K562 (cell line): ENCODE results near the gene ACYP2.

ENCODE experiments used
- CBX1 ChIP-seq: sonication (generic); IDR thresholded peaks from 2 replicates; pipeline ENCODE4 v1.6.1; 2016; ENCODE audit warnings: antibody characterized with exemption, low read depth, mild to moderate bottlenecking
- GABPA ChIP-seq: fragments of 200-800 bp; sonication (Bioruptor generic); conservative IDR thresholded peaks from 2 replicates; pipeline ENCODE4 v1.6.1; 2016; ENCODE audit warnings: low read depth, missing genetic modification characterization, missing compliant biosample characterization
- MCM2 ChIP-seq: fragments of 450-650 bp; IDR thresholded peaks from 2 replicates; pipeline ENCODE4 v1.6.1; 2017; ENCODE audit warnings: low read depth, mild to moderate bottlenecking
- NCOR1 ChIP-seq: fragments of 450-650 bp; IDR thresholded peaks from 2 replicates; pipeline ENCODE4 v1.6.1; 2016; ENCODE audit warnings: mild to moderate bottlenecking, moderate library complexity
- NFIC ChIP-seq: fragments of 450-650 bp; IDR thresholded peaks from 2 replicates; pipeline ENCODE4 v1.6.1; 2017; ENCODE audit warnings: mild to moderate bottlenecking, inconsistent platforms
- TAF1 ChIP-seq: IDR thresholded peaks from 2 replicates; pipeline ENCODE4 v1.6.1; 2011; ENCODE audit warnings: mild to moderate bottlenecking, low read length, moderate library complexity; ENCODE audit not compliant: insufficient read depth, control insufficient read depth, severe bottlenecking; ENCODE audit errors: extremely low read depth
- TAL1 ChIP-seq: fragments of 450-650 bp; IDR thresholded peaks from 2 replicates; pipeline ENCODE4 v1.6.1; 2016; ENCODE audit warnings: mild to moderate bottlenecking
- TEAD2 ChIP-seq: fragments of 450-650 bp; IDR thresholded peaks from 2 replicates; pipeline ENCODE4 v1.6.1; 2016; ENCODE audit warnings: missing genetic modification characterization, control low read depth, missing compliant biosample characterization
- TEAD4 ChIP-seq, 2 experiments: sonication (generic) in 1 of 2; formaldehyde crosslinking in 1 of 2; IDR thresholded peaks; 2 replicates each; pipeline versions ENCODE4 v1.6.1 to v1.8.0; 2012 to 2022; ENCODE audit warnings: borderline replicate concordance in 1 of 2, inconsistent platforms in 1 of 2, low read length in 1 of 2, mild to moderate bottlenecking in 1 of 2, missing genetic modification reagents in 1 of 2
- ZNF445 ChIP-seq: fragments of 250-450 bp; sonication (Bioruptor Pico); IDR thresholded peaks from 2 replicates; pipeline ENCODE4 v1.4.0; 2020; ENCODE audit warnings: low read depth, mild to moderate bottlenecking, moderate library complexity
- TF ChIP-seq, protein P1 (sequence below): sonication (generic); formaldehyde crosslinking; IDR thresholded peaks from 2 replicates; pipeline ENCODE4 v1.8.1; 2023; ENCODE audit warnings: mild to moderate bottlenecking, missing genetic modification reagents
- TF ChIP-seq, protein P2 (sequence below), 3 experiments: IDR thresholded peaks in 2 of 3; conservative IDR thresholded peaks in 1 of 3; 2 replicates each; pipeline ENCODE4 v1.5.1; 2011 to 2012; ENCODE audit warnings: low read length in 3 of 3, mild to moderate bottlenecking in 3 of 3, control low read depth in 2 of 3, improper control_type of control experiment in 1 of 3, inconsistent platforms in 1 of 3, low read depth in 1 of 3, mixed read lengths in 1 of 3, moderate library complexity in 1 of 3; ENCODE audit not compliant: insufficient read depth in 2 of 3
- TF ChIP-seq, protein P3 (sequence below): sonication (generic); formaldehyde crosslinking; IDR thresholded peaks from 2 replicates; pipeline ENCODE4 v1.8.1; 2023; ENCODE audit warnings: mild to moderate bottlenecking, missing genetic modification reagents
- TF ChIP-seq, protein P4 (sequence below): fragments of 250-450 bp; sonication (Bioruptor Pico); IDR thresholded peaks from 2 replicates; pipeline ENCODE4 v1.4.0; 2020; ENCODE audit warnings: mild to moderate bottlenecking, moderate library complexity

DNA sequence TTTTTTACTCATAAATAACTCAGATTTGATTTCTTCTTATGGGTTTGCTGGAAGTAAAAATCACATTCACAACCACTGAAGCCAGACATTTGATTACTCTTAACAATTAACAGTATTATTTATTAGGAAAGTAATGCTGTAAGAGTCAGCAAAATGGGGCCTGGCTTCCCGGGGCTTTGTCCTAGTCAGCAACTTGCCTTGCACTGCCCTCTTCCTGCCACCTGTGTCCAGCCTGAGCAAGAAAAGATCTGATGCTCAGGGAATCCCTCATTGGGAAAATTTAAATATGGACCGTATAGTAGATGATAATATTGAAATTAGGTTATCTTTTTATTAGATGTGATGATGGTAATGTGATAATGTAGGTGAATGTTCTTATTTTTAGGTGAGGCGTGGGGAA lies 30.8 kb upstream of the ACYP2 start:
- TF ChIP-seq, protein P1, sequence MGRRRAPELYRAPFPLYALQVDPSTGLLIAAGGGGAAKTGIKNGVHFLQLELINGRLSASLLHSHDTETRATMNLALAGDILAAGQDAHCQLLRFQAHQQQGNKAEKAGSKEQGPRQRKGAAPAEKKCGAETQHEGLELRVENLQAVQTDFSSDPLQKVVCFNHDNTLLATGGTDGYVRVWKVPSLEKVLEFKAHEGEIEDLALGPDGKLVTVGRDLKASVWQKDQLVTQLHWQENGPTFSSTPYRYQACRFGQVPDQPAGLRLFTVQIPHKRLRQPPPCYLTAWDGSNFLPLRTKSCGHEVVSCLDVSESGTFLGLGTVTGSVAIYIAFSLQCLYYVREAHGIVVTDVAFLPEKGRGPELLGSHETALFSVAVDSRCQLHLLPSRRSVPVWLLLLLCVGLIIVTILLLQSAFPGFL = no peak
- TF ChIP-seq ZNF445 (CRISPR knock-in tag) (no peak), TEAD2 (no peak), TAF1 (no peak), NCOR1 (no peak), GABPA (tag) (no peak), TAL1 (no peak), NFIC (no peak), CBX1 (no peak), MCM2 (no peak), TEAD4 (IDR thresholded peaks at IDR 0.05; ENCODE audit: low read length) (no peak), TEAD4 (CRISPR knock-in tag; IDR thresholded peaks at IDR 0.05; ENCODE audit: borderline replicate concordance) (no peak)
- TF ChIP-seq, protein P2, sequence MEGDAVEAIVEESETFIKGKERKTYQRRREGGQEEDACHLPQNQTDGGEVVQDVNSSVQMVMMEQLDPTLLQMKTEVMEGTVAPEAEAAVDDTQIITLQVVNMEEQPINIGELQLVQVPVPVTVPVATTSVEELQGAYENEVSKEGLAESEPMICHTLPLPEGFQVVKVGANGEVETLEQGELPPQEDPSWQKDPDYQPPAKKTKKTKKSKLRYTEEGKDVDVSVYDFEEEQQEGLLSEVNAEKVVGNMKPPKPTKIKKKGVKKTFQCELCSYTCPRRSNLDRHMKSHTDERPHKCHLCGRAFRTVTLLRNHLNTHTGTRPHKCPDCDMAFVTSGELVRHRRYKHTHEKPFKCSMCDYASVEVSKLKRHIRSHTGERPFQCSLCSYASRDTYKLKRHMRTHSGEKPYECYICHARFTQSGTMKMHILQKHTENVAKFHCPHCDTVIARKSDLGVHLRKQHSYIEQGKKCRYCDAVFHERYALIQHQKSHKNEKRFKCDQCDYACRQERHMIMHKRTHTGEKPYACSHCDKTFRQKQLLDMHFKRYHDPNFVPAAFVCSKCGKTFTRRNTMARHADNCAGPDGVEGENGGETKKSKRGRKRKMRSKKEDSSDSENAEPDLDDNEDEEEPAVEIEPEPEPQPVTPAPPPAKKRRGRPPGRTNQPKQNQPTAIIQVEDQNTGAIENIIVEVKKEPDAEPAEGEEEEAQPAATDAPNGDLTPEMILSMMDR (IDR thresholded peaks at IDR 0.05 in 2 of 3, conservative IDR thresholded peaks at IDR 0.05 in 1 of 3; ENCODE audit: insufficient read depth in 2 of 3, low read depth in 1 of 3, low read length in 3 of 3) = peak in 1 of 3 experiments; percentile 29; a peak in 1 of 6 replicates
- TF ChIP-seq, protein P3, sequence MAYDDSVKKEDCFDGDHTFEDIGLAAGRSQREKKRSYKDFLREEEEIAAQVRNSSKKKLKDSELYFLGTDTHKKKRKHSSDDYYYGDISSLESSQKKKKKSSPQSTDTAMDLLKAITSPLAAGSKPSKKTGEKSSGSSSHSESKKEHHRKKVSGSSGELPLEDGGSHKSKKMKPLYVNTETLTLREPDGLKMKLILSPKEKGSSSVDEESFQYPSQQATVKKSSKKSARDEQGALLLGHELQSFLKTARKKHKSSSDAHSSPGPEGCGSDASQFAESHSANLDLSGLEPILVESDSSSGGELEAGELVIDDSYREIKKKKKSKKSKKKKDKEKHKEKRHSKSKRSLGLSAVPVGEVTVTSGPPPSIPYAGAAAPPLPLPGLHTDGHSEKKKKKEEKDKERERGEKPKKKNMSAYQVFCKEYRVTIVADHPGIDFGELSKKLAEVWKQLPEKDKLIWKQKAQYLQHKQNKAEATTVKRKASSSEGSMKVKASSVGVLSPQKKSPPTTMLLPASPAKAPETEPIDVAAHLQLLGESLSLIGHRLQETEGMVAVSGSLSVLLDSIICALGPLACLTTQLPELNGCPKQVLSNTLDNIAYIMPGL = no peak
- TF ChIP-seq, protein P4, sequence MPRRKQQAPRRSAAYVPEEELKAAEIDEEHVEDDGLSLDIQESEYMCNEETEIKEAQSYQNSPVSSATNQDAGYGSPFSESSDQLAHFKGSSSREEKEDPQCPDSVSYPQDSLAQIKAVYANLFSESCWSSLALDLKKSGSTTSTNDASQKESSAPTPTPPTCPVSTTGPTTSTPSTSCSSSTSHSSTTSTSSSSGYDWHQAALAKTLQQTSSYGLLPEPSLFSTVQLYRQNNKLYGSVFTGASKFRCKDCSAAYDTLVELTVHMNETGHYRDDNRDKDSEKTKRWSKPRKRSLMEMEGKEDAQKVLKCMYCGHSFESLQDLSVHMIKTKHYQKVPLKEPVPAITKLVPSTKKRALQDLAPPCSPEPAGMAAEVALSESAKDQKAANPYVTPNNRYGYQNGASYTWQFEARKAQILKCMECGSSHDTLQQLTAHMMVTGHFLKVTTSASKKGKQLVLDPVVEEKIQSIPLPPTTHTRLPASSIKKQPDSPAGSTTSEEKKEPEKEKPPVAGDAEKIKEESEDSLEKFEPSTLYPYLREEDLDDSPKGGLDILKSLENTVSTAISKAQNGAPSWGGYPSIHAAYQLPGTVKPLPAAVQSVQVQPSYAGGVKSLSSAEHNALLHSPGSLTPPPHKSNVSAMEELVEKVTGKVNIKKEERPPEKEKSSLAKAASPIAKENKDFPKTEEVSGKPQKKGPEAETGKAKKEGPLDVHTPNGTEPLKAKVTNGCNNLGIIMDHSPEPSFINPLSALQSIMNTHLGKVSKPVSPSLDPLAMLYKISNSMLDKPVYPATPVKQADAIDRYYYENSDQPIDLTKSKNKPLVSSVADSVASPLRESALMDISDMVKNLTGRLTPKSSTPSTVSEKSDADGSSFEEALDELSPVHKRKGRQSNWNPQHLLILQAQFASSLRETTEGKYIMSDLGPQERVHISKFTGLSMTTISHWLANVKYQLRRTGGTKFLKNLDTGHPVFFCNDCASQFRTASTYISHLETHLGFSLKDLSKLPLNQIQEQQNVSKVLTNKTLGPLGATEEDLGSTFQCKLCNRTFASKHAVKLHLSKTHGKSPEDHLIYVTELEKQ = no peak
